NCI-H146 treated with DMSO at 0.1 percent for 48 hours (cell line): ENCODE measurements around the gene HELQ.
"Not testable (repeated sequence)": the region's sequence is repeated elsewhere in the genome, so short reads cannot be mapped to it uniquely, and the experiment has no call there.

ENCODE experiments used
- DNase-seq: peaks from one replicate; lab custom pipeline; 2025; ENCODE audit not compliant: unreplicated experiment; lab: John Stamatoyannopoulos, UW

HELQ gene

DNA sequence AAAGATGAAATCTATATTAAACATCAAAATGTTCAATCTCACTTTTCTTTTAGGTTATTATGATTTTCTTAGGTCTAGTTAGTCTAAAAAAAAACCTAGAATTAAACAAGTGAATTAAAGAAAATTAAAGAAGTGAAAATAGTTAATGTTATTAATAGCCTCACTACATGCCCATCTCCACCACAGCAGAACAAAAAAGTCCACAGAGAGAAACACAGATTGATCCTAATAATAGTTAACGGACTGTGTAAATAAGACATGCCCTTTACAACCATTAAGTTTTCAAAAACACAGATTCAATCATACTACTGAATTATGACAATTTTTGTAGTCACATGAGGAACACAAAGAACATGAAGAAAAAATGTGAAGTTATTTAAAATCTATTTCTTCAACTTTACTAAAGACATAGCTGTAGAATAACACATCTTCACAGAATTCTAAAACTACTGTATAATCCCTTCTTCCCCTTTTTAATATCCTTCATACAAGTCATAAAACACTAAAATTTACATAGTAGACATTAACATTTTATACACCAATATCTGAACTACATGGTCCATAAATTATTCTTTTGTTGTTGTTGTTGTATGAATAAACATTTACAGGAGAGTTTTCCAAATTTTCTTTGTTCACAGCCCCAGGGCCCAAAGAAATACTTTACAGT, 15.3 kb downstream of the HELQ start:
- DNase-seq = no peak

GRCh38 chr4:83438719-83439118, 16.9 kb downstream of the HELQ start:
- no peak for DNase-seq

- DNase-seq = no peak
Observed at GRCh38 chr4:83436680-83437079, 18.9 kb downstream of the HELQ start.

GRCh38 chr4:83431200-83431599, 24.4 kb downstream of the HELQ start:
- no peak for DNase-seq

- no peak for DNase-seq
Observed at GRCh38 chr4:83418211-83418610, 37.4 kb downstream of the HELQ start.

DNA sequence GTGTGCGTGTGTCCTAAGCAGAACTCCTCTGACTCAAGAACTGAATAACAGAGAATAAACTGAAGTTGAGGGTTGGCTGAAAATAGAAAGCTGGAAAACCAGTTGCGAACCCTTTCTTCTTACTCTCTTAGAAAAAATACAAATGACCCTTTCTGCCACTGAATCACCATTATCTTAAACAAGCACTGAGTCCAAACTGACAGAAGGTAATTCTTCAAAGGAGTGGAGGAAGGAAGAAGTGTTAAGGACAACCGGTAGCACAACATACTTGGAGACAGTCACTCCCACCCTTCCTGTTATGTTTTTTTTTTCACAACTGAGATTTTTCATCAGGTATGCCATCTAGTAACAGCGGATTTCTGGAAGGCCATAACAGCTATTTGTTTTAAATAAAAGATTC, 38.1 kb downstream of the HELQ start:
- no peak for DNase-seq

DNA sequence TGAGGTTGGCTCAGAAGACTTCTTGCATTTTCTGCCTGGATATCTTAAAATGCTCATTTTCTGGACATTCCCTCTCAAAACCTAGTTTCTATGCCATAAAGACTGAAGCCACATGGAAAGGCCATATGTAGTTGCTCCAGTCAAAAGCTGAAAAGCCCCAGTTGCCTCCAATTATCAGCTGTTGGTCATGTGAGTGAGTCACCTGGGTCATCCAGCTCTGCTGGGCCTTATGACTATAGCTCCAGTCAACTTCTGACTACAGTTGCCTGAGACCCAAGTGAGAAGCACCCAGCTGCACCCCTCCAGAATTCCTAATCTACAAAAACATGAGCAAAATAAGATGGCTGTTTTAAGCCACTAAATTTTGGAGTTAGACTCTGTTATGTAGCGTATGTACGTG, 41.9 kb downstream of the HELQ start:
- DNase-seq = no peak

- DNase-seq = no peak
Observed at GRCh38 chr4:83408908-83409307, 46.7 kb downstream of the HELQ start.

DNA sequence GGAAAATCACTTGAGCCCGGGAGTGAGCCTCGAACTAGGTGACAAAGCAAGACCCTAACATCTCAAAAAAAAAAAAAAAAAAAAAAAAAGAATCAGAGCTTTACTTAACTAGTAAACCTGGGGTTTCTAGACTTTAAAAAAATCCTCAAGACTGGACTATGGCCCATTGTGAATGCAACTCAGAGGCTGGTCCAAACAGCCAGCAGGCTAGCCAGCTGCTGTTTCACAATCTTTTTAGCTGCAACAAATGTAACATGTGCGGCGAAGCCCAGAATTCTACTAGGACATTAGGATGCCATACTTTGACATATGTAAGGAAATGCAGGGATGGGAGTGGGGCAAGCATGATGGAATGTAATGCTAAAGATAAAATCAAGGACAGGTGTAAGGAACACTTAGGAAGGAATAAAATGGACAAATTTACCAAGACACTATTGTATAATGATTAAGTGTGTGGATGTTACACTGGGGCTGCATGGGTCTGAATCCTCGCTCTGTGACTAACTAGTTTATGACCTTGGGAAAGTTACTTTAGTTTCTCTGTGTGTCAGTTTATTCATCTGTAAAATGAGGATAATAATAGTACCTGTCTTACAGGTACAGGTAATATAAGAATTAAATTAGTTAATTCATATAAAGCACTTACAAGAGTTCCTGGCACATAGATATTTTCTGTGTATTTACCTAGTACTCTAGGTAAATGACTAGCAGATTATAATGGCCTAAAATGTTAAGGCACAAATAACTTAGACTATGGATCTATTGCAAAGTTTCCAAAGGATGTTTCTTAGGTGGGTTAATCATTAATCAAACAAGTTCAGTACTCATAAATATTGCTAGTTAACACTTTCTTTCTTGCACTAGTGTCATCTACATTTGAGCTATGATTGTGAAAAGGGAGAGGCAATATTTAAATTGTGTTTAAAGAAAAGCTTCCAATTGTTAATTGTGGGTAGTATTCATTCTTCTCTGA, 49.5 kb downstream of the HELQ start:
- DNase-seq = no peak

DNA sequence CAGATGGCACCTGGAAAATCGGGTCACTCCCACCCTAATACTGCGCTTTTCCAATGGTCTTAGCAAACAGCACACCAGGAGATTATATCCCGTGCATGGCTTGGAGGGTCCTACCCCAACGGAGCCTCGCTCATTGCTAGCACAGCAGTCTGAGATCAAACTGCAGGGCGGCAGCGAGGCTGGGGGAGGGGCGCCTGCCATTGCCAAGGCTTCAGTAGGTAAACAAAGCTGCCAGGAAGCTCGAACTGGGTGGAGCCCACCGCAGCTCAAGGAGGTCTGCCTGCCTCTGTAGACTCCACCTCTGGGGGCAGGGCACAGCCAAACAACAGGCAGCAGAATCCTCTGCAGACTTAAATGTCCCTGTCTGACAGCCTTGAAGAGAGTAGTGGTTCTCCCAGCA, 57.5 kb downstream of the HELQ start:
- DNase-seq = not testable (repeated sequence)

GRCh38 chr4:83393908-83394307, 61.7 kb downstream of the HELQ start:
- no peak for DNase-seq

DNA sequence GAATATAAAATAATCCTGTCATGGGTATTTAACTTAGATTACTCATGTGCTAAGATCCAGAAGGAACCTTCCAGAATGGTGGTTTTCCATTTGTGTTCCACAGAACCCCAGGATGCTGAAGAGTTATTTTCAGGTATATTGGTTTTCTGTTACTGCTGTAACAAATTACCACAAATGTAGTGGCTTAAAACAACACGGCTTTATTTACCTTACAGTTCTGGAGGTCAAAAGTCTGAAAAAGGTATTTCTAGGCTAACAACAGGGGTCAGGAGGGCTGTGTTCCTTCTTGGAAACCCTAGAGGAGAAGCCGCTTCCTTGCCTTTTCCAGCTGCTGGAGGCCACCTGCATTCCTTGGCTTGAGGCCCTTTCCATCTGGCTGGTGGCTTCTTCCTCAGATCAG, 63.1 kb downstream of the HELQ start:
- DNase-seq = no peak

DNA sequence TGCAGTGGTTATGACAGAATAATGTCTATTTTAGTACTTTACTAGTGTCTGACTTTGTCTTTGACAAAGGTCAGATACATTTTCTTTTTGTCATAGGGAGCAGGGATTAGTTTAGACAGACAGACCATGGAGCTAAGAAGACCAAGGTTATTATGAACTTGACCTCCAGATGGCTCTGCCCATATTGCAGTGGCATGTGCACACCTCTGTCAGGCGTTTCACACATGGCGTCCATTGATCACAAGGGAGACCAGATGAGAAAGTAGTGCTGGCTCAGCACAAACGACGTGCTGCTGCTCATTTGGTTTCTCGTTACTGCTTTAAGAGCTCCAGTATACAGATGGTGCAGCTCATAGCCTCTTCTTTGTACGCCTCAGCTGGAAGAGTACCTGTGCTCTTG, 64.7 kb downstream of the HELQ start:
- no peak for DNase-seq

GRCh38 chr4:83389756-83390505, 65.7 kb downstream of the HELQ start:
- no peak for DNase-seq

DNA sequence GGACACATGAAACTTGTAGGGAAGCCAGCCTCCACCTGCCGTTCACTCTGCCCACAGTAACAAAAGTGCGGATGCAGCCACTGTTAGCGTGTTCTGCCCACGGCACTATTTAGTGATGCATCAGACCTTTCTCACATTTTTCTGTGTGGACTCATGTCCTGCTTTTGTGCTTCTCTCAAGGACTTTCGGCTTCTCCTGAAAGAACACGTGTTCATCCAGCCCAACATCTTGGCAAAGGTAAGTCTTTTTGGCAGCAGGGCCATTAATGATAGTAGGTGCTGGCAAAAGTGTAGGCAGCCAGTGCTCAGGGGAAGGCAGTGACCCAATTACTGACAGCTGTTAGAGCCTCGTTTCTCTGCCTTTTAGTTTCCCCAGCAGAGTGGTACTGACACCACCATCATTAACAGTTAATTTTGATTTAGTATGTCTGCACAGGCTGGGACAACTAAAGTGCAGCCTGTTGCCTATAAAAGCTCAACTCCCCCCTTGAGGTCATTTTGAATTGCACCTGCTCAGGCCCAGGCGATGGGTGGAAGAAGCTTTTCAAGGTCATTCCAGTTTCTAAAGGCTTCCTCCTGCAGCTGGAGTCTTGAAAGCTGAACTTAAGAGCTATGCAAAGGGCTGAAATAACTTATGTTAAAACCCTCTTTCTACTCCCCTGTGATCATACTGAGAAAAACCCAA, 66.4 kb downstream of the HELQ start:
- DNase-seq = no peak

DNA sequence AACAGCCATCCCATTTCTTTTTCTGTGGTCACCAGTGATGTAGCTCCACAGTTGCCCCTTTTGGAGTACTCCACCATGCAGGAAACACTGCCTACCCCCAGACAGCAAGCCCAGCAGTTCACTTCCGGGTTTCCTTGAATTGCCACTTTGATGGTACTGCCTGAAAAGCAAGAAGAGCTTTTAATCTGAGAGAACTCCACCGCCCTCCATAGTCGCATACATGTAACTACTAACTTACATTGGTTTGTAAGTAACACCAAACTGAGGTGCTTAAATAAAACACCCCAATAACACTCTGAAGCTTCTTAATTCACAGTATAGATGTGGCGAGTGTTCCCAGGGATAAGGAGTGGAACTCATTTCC, 67.3 kb downstream of the HELQ start:
- no peak for DNase-seq

DNA sequence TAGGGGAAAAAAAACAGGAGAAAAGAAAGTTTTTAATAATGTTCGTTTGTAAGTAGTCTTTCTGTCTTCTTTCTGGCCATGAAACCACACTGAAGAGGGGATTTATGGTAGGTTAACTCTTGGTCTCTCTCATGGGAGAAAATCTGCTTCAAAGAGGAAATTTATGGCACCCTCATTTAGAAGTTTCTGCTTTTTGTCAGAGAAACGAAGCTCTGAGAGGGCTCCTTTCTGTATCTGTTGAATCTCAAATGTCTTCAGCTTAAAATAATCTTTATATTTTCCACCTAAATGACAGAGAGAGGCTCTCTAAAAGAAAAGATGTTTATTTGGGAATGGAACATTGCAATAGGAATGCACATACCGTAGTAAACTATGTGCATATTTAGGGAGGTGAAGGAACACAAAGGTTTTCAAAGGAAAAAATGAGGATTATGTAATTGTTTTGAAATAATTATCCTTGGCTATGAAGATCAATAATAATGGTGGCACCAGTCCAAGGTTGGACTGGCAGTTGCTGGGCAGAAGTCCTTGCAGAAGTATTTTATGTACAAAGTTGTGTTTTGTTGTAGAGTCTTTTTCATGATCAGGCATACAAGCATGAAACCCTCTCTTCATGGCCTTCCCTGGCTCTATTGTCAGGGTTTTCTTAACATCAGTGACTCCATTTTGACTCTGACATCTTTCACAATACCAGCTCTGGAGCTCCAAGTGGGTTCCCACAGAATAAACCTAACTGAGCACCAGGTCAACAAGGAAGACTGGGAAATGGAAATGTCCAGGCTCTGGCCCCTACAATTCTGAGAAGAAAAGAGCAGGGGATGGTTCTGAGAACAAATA, 67.9 kb downstream of the HELQ start:
- no peak for DNase-seq

DNA sequence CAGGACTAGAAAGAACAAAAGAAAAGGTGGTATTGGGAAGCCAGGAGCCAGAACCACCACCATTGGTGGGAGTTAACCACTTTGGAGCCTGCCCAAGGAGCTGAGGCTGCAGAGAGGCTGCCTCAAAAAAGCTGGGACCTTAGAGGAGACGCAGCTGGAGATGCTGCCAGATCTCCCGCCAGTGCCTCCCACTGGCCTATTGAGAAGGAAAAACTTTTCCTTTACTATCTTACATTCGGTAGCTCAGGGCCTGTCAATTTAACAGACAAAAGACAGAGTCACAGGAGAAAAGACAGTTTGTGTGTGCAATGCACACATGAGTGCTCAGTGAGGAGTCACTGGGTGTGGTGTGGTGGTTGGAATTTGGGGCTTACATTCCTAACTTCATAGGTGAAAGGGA, 68.6 kb downstream of the HELQ start:
- no peak for DNase-seq

DNA sequence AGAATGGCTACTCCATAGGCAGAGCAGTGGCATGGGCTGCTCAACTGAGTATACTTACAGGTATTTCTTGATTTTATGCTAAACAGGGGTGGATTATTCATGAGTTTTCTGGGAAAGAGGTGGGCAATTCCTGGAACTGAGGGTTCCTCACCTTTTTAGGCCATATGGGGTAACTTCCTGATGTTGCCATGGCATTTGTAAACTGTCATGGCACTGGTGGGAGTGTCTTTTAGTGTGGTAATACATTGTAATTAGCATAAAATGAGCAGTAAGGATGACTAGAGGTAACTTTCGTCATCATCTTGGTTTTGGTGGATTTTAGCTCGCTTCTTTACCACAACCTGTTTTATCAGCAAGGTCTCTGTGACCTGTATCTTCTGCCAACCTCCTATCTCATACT, 72.8 kb downstream of the HELQ start:
- DNase-seq = no peak

GRCh38 chr4:83381173-83381572, 74.5 kb downstream of the HELQ start:
- no peak for DNase-seq
